Keratinocyte (primary cell): Measurements from ENCODE around the gene NRP1. TPM values are rescaled to one million over a fixed set of nuclear protein-coding genes. Genes with fewer than 3 reads are reported as not detected.

Experiments
- DNase-seq: peaks from one replicate; pipeline ENCODE4 v3.0.0-alpha.2; 2011; ENCODE audit warnings: low read depth, missing footprints, low spot score
- FAIRE-seq: peaks from 2 replicates; lab custom pipeline; 2011; peaks lifted over from hg19 to GRCh38; lab: Jason Lieb, UNC
- H2AFZ ChIP-seq: 2 replicates; pipeline ENCODE4 v1.6.0; 2012; ENCODE audit warnings: low read length, control low read depth, inconsistent platforms; ENCODE audit not compliant: control insufficient read depth
- H3K27ac ChIP-seq: 2 replicates; pipeline ENCODE4 v1.5.1; 2011; ENCODE audit warnings: low read length; ENCODE audit not compliant: control insufficient read depth, insufficient read depth
- H3K27me3 ChIP-seq: 3 replicates; pipeline ENCODE4 v1.6.0; 2011; ENCODE audit warnings: low read length; ENCODE audit not compliant: control insufficient read depth, insufficient read depth; ENCODE audit errors: extremely low read depth
- H3K36me3 ChIP-seq, 2 experiments: 2 replicates in 1 of 2; 3 replicates in 1 of 2; pipeline ENCODE4 v1.5.1; 2011; ENCODE audit warnings: low read length in 2 of 2, mild to moderate bottlenecking in 1 of 2; ENCODE audit not compliant: control insufficient read depth in 2 of 2, insufficient read depth in 2 of 2; ENCODE audit errors: extremely low read depth in 1 of 2
- H3K4me1 ChIP-seq: 3 replicates; pipeline ENCODE4 v1.5.1; 2011; ENCODE audit warnings: low read length; ENCODE audit not compliant: control insufficient read depth, insufficient read depth; ENCODE audit errors: extremely low read depth
- H3K4me2 ChIP-seq: 3 replicates; pipeline ENCODE4 v1.6.0; 2011; ENCODE audit warnings: low read depth, low read length; ENCODE audit not compliant: control insufficient read depth, insufficient read depth; ENCODE audit errors: extremely low read depth
- H3K4me3 ChIP-seq, 3 experiments: fragments of 200-600 bp in 1 of 3; sonication (generic) in 1 of 3; 2 replicates in 2 of 3; 3 replicates in 1 of 3; pipeline ENCODE4 v1.5.1; 2011 to 2016; ENCODE audit warnings: low read length in 3 of 3, mild to moderate bottlenecking in 3 of 3, control low read depth in 2 of 3, inconsistent platforms in 1 of 3, low read depth in 1 of 3, mixed read lengths in 1 of 3, mixed run types in 1 of 3, moderate library complexity in 1 of 3; ENCODE audit not compliant: control insufficient read depth in 2 of 3, insufficient read depth in 2 of 3; ENCODE audit errors: extremely low read depth in 1 of 3
- H3K79me2 ChIP-seq: 2 replicates; pipeline ENCODE4 v1.6.0; 2012; ENCODE audit warnings: low read length; ENCODE audit not compliant: control insufficient read depth, insufficient read depth
- H3K9ac ChIP-seq: 3 replicates; pipeline ENCODE4 v1.6.0; 2011; ENCODE audit warnings: low read length; ENCODE audit not compliant: control insufficient read depth, insufficient read depth; ENCODE audit errors: extremely low read depth
- H3K9me1 ChIP-seq: 3 replicates; pipeline ENCODE4 v1.6.0; 2011; ENCODE audit warnings: low read length; ENCODE audit not compliant: control insufficient read depth, insufficient read depth; ENCODE audit errors: extremely low read depth
- H3K9me3 ChIP-seq: 2 replicates; pipeline ENCODE4 v1.5.1; 2012; ENCODE audit warnings: low read depth, low read length; ENCODE audit not compliant: control insufficient read depth
- H4K20me1 ChIP-seq: 3 replicates; pipeline ENCODE4 v1.6.0; 2011; ENCODE audit warnings: low read length; ENCODE audit not compliant: control insufficient read depth, insufficient read depth; ENCODE audit errors: extremely low read depth
- EZH2 ChIP-seq: IDR thresholded peaks from one replicate; pipeline ENCODE4 v1.6.1; 2012; ENCODE audit warnings: inconsistent platforms, mild to moderate bottlenecking, low read length, moderate library complexity
- dilution Hi-C: fragments of 300-500 bp; cut with MboI; formaldehyde crosslinking; loops from one replicate; pipeline ENCODE4 v1.7.0; 2020; ENCODE audit warnings: low sequenced_read_pairs; ENCODE audit not compliant: extremely low pct_ligation_motif_present
- polyA plus RNA-seq, 5 experiments: library from polyadenylated mRNA; depleted of rRNA in 3 of 5; stranded (reverse) in 3 of 5; stranded (forward) in 1 of 5; unstranded in 1 of 5; fragments of >200 nt; gene quantifications; 1 replicate in 1 of 5; 2 replicates in 3 of 5; 3 replicates in 1 of 5; pipeline versions ENCODE4 v1.2.1 to v1.2.3, GENCODE V29; 2011 to 2012; ENCODE audit warnings: missing spikeins in 2 of 5, low read depth in 1 of 5, low replicate concordance in 1 of 5
- TF ChIP-seq, protein P1 (sequence below), 3 experiments: IDR thresholded peaks in 1 of 3; conservative IDR thresholded peaks in 1 of 3; optimal IDR thresholded peaks in 1 of 3; 2 replicates in 2 of 3; 3 replicates in 1 of 3; pipeline versions ENCODE3 to v1.5.1; 2011; ENCODE audit warnings: low read length in 3 of 3, mild to moderate bottlenecking in 3 of 3, moderate library complexity in 2 of 3, control low read depth in 1 of 3, inconsistent platforms in 1 of 3; ENCODE audit not compliant: insufficient read depth in 2 of 3; ENCODE audit errors: extremely low read depth in 1 of 3

Gene NRP1
- polyA plus RNA-seq, 1 donor (not counting 4 experiments of a cell fraction or from before 2014, with no cell fraction given) = 36.2 TPM

DNA sequence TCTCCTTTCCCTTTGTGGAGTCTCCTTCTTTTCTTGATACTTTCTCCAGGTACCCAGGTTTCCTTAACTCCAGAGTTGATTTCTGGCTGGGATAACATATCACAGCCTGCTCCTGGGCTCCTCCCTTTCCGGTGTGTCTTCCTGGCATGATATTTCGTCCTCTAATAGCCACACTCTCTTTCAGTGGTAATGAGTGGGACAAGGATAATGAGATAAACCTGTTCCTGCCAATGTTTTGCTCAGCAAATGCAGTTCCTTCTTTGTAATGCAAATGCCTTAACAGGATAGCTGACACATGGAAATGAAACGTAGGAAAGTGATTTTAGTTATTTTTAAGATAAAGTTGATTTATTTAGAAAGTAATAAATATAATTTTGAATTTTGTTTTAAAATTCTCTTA, 168.6 kb downstream of the NRP1 start:
- Histone ChIP-seq H3K4me1 (no peaks in the 10 kb centered on the region), H3K9me1 (no peaks in the 10 kb centered on the region), H3K27ac (no peak overlapping the region), H3K9me3 (no peaks in the 10 kb centered on the region), H3K27me3 (no peaks in the 10 kb centered on the region), H3K4me2 (no peak overlapping the region), H4K20me1 (no peaks in the 10 kb centered on the region), H3K9ac (no peak overlapping the region), H3K36me3 (no peaks in the 10 kb centered on the region), H3K4me3 (no peak overlapping the region), H2AFZ (peak overlapping the region; percentile 52), H3K79me2 (no peaks in the 10 kb centered on the region)
- FAIRE-seq (no peak), DNase-seq (no peak)
- dilution Hi-C loops = no loop called here
- no peak for TF ChIP-seq EZH2
- TF ChIP-seq, protein P1, sequence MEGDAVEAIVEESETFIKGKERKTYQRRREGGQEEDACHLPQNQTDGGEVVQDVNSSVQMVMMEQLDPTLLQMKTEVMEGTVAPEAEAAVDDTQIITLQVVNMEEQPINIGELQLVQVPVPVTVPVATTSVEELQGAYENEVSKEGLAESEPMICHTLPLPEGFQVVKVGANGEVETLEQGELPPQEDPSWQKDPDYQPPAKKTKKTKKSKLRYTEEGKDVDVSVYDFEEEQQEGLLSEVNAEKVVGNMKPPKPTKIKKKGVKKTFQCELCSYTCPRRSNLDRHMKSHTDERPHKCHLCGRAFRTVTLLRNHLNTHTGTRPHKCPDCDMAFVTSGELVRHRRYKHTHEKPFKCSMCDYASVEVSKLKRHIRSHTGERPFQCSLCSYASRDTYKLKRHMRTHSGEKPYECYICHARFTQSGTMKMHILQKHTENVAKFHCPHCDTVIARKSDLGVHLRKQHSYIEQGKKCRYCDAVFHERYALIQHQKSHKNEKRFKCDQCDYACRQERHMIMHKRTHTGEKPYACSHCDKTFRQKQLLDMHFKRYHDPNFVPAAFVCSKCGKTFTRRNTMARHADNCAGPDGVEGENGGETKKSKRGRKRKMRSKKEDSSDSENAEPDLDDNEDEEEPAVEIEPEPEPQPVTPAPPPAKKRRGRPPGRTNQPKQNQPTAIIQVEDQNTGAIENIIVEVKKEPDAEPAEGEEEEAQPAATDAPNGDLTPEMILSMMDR (optimal IDR thresholded peaks at IDR 0.05 in 1 of 3, IDR thresholded peaks at IDR 0.05 in 1 of 3, conservative IDR thresholded peaks at IDR 0.05 in 1 of 3; ENCODE audit: extremely low read depth in 1 of 3, insufficient read depth in 2 of 3, low read length in 3 of 3) = no peak

DNA sequence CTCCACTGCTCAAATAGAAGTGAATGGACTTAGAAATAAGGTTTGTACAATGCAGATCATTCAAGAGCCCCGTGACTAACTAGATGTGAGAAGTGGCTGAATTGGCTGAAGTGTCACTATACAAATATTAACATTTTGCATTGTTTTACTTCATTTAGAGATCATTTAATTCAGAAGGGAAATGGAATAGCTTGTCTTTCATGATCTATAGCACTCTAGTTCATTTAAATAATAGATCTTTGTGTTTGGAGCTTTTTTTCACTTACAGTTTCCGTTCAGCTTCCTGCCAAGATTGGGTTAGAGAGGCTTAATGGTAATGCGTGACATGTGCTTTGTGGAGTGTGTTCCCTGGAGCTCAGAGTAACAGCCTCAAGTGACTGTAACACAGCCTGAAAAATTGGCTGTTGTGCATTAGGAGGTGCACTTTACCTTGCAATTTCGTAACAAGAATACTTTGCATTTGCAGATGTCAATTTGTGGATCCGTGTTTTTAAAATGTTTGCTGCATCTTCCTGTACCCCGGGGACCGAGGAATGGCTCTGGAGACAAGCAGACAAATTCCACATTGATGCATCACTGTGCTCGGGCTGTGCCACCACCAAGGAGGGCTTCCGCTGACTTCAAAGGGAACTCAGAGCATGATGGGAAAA, 170.3 kb downstream of the NRP1 start:
- DNase-seq (no peak), FAIRE-seq (no peak)
- Histone ChIP-seq H3K27me3 (no peaks in the 10 kb centered on the region), H3K9me1 (no peaks in the 10 kb centered on the region), H3K4me1 (no peaks in the 10 kb centered on the region), H2AFZ (no peak overlapping the region), H3K4me3 (no peak overlapping the region), H4K20me1 (no peaks in the 10 kb centered on the region), H3K79me2 (no peaks in the 10 kb centered on the region), H3K36me3 (no peaks in the 10 kb centered on the region), H3K27ac (no peak overlapping the region), H3K4me2 (no peak overlapping the region), H3K9ac (no peak overlapping the region), H3K9me3 (no peaks in the 10 kb centered on the region)
- dilution Hi-C loops = no loop called here
- TF ChIP-seq EZH2 = no peak

- no peaks in the 10 kb centered on the region for H3K79me2 ChIP-seq
- peaks cover 3% of the 10 kb centered on the region for H3K4me1 ChIP-seq
- H3K4me3 ChIP-seq = no peak overlapping the region
- no peak for TF ChIP-seq EZH2
- TF ChIP-seq, protein P1 (optimal IDR thresholded peaks at IDR 0.05 in 1 of 3, IDR thresholded peaks at IDR 0.05 in 1 of 3, conservative IDR thresholded peaks at IDR 0.05 in 1 of 3; ENCODE audit: extremely low read depth in 1 of 3, insufficient read depth in 2 of 3, low read length in 3 of 3) = no peak
- no peaks in the 10 kb centered on the region for H3K36me3 ChIP-seq
- no peak overlapping the region for H3K9ac ChIP-seq
- no peak overlapping the region for H3K27ac ChIP-seq
- no peak for FAIRE-seq
- H3K9me3 ChIP-seq = no peaks in the 10 kb centered on the region
- no peak overlapping the region for H2AFZ ChIP-seq
- H4K20me1 ChIP-seq = no peaks in the 10 kb centered on the region
- no peak for DNase-seq
- dilution Hi-C loops = no loop called here
- no peaks in the 10 kb centered on the region for H3K27me3 ChIP-seq
- H3K9me1 ChIP-seq = no peaks in the 10 kb centered on the region
- no peak overlapping the region for H3K4me2 ChIP-seq
Observed at GRCh38 chr10:33162248-33162575, 172.3 kb downstream of the NRP1 start.
